Panc1 (cell line): ENCODE data around the gene CLCN2.

ENCODE experiments used
- POLR2AphosphoS5 ChIP-seq: IDR thresholded peaks from 2 replicates; pipeline ENCODE4 v1.6.1; 2012; ENCODE audit warnings: mild to moderate bottlenecking, low read depth, low read length, moderate library complexity
- SIN3A ChIP-seq: IDR thresholded peaks from 2 replicates; pipeline ENCODE4 v1.6.1; 2012; ENCODE audit warnings: low read depth, mild to moderate bottlenecking, low read length, moderate library complexity, borderline replicate concordance; ENCODE audit not compliant: insufficient read depth
- TCF7L2 ChIP-seq: IDR thresholded peaks from 2 replicates; pipeline ENCODE4 v1.6.1; 2011; ENCODE audit warnings: mild to moderate bottlenecking, low read depth, low read length, inconsistent platforms
- TF ChIP-seq, protein P1 (sequence below): fragments of 450-650 bp; IDR thresholded peaks from 2 replicates; pipeline ENCODE4 v1.5.1; 2017; ENCODE audit warnings: mild to moderate bottlenecking
- TF ChIP-seq, protein P2 (sequence below), 2 experiments: IDR thresholded peaks; 2 replicates each; pipeline ENCODE4 v1.6.1; 2011 to 2012; ENCODE audit warnings: low read depth in 2 of 2, control low read depth in 1 of 2, low read length in 1 of 2, mild to moderate bottlenecking in 1 of 2, moderate library complexity in 1 of 2; ENCODE audit not compliant: insufficient read depth in 1 of 2

DNA sequence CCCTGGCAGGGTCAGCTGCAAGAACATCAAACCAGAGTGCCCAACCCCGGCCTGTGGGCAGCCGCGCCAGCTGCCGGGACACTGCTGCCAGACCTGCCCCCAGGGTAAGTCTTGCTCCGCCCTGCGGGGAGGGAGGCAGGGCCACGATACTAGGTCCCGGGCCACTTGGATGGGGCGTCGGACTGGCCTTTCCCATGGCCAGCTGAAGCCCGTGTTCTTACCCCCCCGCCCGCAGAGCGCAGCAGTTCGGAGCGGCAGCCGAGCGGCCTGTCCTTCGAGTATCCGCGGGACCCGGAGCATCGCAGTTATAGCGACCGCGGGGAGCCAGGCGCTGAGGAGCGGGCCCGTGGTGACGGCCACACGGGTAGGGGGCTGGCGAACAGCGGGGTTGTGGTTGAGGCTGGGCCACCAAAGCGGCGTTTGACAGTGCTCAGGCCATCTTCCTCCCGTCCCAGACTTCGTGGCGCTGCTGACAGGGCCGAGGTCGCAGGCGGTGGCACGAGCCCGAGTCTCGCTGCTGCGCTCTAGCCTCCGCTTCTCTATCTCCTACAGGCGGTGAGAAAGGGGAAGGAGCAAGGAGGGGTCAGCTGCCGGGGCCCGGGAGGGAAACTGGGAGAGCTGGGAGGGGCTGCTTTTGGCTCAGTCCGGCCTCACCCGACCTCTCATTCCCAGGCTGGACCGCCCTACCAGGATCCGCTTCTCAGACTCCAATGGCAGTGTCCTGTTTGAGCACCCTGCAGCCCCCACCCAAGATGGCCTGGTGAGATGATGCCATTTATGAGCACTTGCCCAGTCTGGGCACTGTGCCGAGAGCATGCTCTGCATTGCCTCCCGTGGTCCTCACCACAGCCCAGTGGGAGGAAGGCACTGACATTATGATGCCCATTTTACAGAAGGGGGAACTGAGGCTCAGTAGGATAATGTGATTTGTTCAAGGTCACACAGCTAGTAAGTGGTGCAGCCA is 20.1 kb upstream of the CLCN2 start:
- TF ChIP-seq TCF7L2 (no peak), POLR2AphosphoS5 (no peak), SIN3A (no peak)
- TF ChIP-seq, protein P1, sequence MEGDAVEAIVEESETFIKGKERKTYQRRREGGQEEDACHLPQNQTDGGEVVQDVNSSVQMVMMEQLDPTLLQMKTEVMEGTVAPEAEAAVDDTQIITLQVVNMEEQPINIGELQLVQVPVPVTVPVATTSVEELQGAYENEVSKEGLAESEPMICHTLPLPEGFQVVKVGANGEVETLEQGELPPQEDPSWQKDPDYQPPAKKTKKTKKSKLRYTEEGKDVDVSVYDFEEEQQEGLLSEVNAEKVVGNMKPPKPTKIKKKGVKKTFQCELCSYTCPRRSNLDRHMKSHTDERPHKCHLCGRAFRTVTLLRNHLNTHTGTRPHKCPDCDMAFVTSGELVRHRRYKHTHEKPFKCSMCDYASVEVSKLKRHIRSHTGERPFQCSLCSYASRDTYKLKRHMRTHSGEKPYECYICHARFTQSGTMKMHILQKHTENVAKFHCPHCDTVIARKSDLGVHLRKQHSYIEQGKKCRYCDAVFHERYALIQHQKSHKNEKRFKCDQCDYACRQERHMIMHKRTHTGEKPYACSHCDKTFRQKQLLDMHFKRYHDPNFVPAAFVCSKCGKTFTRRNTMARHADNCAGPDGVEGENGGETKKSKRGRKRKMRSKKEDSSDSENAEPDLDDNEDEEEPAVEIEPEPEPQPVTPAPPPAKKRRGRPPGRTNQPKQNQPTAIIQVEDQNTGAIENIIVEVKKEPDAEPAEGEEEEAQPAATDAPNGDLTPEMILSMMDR, result no peak
- TF ChIP-seq, protein P2, sequence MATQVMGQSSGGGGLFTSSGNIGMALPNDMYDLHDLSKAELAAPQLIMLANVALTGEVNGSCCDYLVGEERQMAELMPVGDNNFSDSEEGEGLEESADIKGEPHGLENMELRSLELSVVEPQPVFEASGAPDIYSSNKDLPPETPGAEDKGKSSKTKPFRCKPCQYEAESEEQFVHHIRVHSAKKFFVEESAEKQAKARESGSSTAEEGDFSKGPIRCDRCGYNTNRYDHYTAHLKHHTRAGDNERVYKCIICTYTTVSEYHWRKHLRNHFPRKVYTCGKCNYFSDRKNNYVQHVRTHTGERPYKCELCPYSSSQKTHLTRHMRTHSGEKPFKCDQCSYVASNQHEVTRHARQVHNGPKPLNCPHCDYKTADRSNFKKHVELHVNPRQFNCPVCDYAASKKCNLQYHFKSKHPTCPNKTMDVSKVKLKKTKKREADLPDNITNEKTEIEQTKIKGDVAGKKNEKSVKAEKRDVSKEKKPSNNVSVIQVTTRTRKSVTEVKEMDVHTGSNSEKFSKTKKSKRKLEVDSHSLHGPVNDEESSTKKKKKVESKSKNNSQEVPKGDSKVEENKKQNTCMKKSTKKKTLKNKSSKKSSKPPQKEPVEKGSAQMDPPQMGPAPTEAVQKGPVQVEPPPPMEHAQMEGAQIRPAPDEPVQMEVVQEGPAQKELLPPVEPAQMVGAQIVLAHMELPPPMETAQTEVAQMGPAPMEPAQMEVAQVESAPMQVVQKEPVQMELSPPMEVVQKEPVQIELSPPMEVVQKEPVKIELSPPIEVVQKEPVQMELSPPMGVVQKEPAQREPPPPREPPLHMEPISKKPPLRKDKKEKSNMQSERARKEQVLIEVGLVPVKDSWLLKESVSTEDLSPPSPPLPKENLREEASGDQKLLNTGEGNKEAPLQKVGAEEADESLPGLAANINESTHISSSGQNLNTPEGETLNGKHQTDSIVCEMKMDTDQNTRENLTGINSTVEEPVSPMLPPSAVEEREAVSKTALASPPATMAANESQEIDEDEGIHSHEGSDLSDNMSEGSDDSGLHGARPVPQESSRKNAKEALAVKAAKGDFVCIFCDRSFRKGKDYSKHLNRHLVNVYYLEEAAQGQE (IDR thresholded peaks at IDR 0.05; ENCODE audit: insufficient read depth in 1 of 2, low read depth in 2 of 2, low read length in 1 of 2), result no peak
